NCI-H1694 treated with DMSO at 0.1 percent for 48 hours (cell line): ENCODE data around the gene HELQ.

Experiments used
- DNase-seq: peaks from one replicate; lab custom pipeline; 2025; lab: John Stamatoyannopoulos, UW

The HELQ gene

DNA sequence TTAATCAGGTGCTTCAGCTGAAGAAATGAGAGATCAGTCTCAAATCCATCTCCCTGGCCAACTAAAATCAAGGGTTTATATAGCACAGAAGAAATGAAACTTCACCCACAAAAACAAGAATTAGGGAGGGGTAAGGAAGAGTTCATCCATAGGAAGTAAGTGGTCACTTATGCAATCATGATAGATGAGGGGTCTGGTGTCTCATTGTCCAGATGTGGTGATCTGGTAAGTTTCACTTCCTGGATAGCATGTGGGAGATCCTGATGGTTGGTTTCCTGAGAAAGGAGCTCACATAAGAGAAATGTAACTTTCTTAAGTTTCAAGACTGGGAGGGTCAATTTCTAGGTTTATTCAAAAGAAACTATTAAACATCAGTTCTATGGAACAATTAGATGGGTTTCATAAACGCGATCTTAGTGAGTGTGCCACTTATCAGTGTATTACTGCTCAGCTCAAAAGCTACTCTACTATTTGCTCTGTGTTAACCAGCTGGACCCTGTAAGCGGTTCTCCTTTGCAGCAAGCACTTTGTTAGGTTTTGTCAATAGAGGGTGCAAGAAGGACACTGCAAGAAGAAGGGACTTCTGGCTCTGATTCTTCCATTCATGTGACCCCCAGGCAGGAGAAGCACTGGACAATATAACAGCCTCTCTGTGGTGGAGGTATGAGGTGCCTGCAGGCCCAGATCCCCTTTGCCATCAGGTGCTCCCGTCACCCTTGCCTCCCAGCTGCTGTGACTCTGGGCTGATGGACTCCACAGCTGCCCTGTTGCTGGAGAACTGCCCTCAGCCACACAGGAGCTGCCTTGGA is 85.6 kb downstream of the HELQ start:
- DNase-seq: no peak

DNA sequence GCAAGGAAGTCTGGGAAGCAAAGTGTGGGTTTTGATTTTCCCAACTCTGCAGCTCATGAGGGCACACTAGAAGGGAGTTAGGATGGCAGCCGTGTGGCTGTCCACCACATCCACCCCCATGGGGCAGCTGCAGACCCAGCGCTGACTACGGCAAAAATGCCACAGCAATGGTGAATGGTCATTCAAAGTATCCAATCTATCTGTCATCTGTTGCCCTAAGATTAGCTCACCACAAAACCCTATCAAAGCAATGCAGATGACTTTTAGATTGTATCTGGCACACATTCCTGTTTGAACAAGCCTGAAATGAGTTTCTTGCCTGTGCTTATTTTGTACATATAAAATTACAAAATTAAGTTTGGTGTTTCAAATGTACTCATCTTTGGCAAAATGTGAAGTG is 91.3 kb downstream of the HELQ start:
- no peak for DNase-seq

DNA sequence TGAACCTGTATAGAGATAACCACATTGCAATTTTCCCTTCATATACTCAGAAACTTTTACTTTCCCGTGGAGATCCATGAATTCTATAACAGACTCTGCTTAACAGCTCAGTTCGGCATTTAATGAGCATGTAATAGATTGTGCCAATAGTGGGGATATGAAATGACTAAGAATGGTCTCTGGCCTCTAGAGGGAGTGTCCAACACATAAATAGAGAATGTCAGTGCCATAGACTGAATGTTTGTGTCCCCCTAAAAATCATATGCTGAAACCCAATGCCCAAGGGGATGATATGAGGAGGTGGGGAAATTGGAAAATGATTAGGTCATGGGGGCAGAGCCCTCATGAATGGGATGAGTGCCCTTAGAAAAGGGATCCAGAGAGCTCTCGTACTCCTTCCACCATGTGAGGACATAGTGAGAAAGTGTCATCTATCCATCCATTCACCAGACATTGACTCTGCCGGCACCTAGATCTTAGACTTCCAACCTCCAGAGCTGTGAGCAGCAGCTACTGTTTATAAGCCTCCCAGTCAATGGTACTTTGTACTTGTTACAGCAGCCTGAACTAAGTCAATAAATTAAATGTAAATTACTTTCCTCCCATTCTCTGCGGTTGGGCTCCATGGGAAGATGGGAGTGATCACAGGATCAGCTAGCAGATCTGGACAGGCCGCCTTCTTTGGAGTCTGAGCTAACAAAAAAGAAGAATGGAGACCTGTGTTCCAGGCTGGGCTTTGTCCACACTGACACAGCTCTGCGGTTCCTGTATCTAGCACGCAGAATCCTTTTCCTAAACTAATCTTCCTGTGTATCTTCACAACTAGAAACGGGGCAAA is 92.9 kb downstream of the HELQ start:
- DNase-seq: no peak

DNA sequence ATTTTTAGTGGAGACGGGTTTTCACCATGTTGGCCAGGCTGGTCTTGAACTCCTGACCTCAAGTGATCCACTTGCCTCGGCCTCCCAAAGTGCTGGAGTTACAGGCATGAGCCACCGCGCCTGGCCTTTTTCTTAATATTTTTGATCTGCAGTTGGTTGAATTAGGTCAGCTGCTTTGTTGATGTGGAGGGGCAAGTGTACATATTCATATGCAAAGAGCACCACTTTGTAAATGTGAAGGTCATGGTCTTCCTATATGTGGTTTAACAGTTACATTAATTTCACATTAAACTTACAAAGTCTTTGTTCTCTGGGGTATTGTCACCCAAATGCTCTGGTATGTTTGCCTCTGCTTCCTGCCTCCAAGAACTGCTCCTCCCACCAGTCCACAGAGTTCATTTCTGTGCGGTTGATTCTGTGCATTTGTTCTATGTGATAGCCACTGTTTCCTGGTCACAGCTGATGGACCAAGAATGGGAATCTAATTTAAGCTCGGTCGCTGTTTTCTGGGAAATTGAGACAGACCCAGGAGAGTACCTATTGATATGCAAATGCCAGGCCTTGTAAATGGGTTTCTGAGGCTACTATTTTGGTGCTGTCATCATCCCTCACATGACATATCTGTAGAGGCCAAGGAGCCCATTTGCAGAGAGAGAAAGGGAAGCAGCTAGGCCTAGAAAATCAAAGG is 94.1 kb downstream of the HELQ start:
- DNase-seq: no peak

DNA sequence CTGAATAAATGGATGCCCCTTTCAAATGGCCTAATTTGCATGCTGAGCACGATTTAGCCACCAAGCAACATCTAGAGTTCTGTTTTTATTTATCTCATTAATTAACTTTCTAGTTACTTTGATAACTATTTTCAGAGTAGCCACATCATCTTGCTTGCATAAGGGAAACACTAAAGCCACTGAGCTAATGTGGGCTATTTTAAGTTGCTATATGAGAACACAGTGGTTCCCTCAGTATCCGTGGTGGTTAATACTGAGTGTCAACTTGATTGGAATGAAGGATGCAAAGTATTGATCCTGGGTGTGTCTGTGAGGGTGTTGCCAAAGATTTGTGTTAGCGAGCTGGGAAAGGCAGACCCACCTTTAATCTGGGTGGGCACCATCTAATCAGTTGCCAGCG is 95.6 kb downstream of the HELQ start:
- DNase-seq: no peak

DNA sequence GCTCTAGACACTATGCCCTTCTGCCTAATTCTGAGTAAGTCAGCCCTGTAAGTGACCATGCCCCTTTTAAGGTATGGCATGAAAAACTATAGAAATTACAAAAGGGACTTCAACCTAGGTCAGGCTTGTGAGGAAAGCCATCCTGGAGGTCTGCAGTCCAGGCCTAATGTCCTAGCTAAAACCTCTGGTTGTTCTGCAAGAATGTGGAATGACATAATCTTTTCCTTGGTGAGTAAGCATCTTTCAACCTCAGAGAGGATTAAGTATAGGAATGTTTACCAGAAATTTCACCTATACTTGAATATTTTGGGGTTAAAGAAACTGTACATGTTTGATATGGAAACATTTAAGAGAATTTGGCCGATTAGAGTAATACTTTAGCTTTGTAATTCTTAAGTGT is 97.2 kb downstream of the HELQ start:
- no peak for DNase-seq
